ENCODE results near the gene MYLK2. TPM values are rescaled to one million over a fixed set of nuclear protein-coding genes. Genes with fewer than 3 reads are reported as not detected.

MYLK2 gene
- total and polyA plus RNA-seq, 10 of the 15 experiments (the other 5 are each of a cell fraction or from before 2014, with no cell fraction given), result 0.04 to 0.67 (median 0.18) TPM; not detected in 1

GRCh38 chr20:31863296-31864085, 44.3 kb downstream of the MYLK2 start:
- intact Hi-C loops (cut with micrococcal nuclease; ENCODE audit: unreplicated experiment) (no loop called here), in situ Hi-C loops (cut with MboI) (no loop called here)
- ChIA-PET POLR2A (interaction anchor here (0.6 to 0.7 kb wide), 2 partner anchors 60 to 87 kb away, joined by 3 to 8 read pairs; no protein-coding TSS in a partner anchor), SMC1A (ENCODE audit: uncharacterized antibody, unreplicated experiment) (interaction anchor here (1.0 to 2.6 kb wide), 5 partner anchors 8 to 88 kb away, joined by 3 to 10 read pairs (median 4); partner anchors contain the start of gene PDRG1), CTCF (interaction anchor here (0.7 to 2.4 kb wide), 6 partner anchors 12 to 228 kb away, joined by 3 to 13 read pairs (median 3); partner anchors contain the start of gene PDRG1), RAD21 (ENCODE audit: unreplicated experiment) (interaction anchor here (0.6 to 2.4 kb wide), 2 partner anchors 13 to 88 kb away, joined by 3 to 14 read pairs; partner anchors contain the start of gene PDRG1)
- TF ChIP-seq ATF3 (IDR thresholded peaks at IDR 0.05; ENCODE audit: borderline replicate concordance, extremely low read depth, low read depth, low read length) (no peak), BCL11A (IDR thresholded peaks at IDR 0.05; ENCODE audit: low read depth, low read length) (no peak), MAX (IDR thresholded peaks at IDR 0.05; ENCODE audit: low read depth, low read length) (no peak), CHD1 (IDR thresholded peaks at IDR 0.05; ENCODE audit: low read depth, low read length) (no peak), ZNF622 (IDR thresholded peaks at IDR 0.05) (no peak), EP300 (IDR thresholded peaks at IDR 0.05; ENCODE audit: borderline replicate concordance in 1 of 2, control insufficient read depth in 1 of 2, low read depth in 2 of 2, low read length in 2 of 2) (no peak), ZNF207 (IDR thresholded peaks at IDR 0.05; ENCODE audit: borderline replicate concordance) (no peak), CEBPB (IDR thresholded peaks at IDR 0.05; ENCODE audit: borderline replicate concordance in 1 of 2, low read depth in 2 of 2, low read length in 2 of 2) (no peak), ATF7 (IDR thresholded peaks at IDR 0.05; ENCODE audit: low read depth) (no peak), USF1 (IDR thresholded peaks at IDR 0.05; ENCODE audit: borderline replicate concordance, extremely low read length, insufficient read depth, low read depth, low read length) (no peak), IRF5 (IDR thresholded peaks at IDR 0.05; ENCODE audit: borderline replicate concordance) (no peak), BCLAF1 (IDR thresholded peaks at IDR 0.05) (no peak), ZNF24 (IDR thresholded peaks at IDR 0.05) (no peak), MEF2A (IDR thresholded peaks at IDR 0.05; ENCODE audit: insufficient read depth, low read depth, low read length) (no peak), BMI1 (IDR thresholded peaks at IDR 0.05; ENCODE audit: borderline replicate concordance) (no peak), RB1 (IDR thresholded peaks at IDR 0.05; ENCODE audit: borderline replicate concordance) (no peak)
- H2AFZ ChIP-seq (ENCODE audit: control insufficient read depth, low read depth, low read length), result no peak overlapping the region
- no peaks in the 10 kb centered on the region for H3K9me3 ChIP-seq (replicated peaks; ENCODE audit: control insufficient read depth, insufficient read depth, low read length)
- no peak overlapping the region for H3K4me3 ChIP-seq
- H3K79me2 ChIP-seq (ENCODE audit: control insufficient read depth, insufficient read depth, low read length), result no peaks in the 10 kb centered on the region
- peaks cover 12% of the 10 kb centered on the region for H3K4me1 ChIP-seq (ENCODE audit: control insufficient read depth, insufficient read depth, low read length)
- H4K20me1 ChIP-seq (ENCODE audit: control insufficient read depth, insufficient read depth), result no peaks in the 10 kb centered on the region
- FAIRE-seq (no peak), DNase-seq (ENCODE audit: low read depth, low spot score) (no peak), ATAC-seq (no peak)
- no peak overlapping the region for H3K4me2 ChIP-seq (ENCODE audit: control insufficient read depth, insufficient read depth)
- no peak overlapping the region for H3K27ac ChIP-seq (ENCODE audit: control insufficient read depth, insufficient read depth)
- 37% methylated on average over 9 of the region's 9 CpGs for WGBS (ENCODE audit: insufficient coverage, insufficient replicate concordance, low lambda C conversion rate, missing lambda C conversion rate)
- H3K36me3 ChIP-seq (ENCODE audit: control insufficient read depth in 2 of 2, insufficient read depth in 2 of 2, low read length in 1 of 2), result no peaks in the 10 kb centered on the region
- H3K9ac ChIP-seq (ENCODE audit: control insufficient read depth, insufficient read depth, low read length), result no peak overlapping the region
- BruUV-seq (replicated peaks), result no TSS peak
- peaks cover 0 to 9% of the 10 kb centered on the region in 2 experiments; a peak in 1 of 4 replicates for H3K27me3 ChIP-seq (replicated peaks in 1 of 2; ENCODE audit: control insufficient read depth in 2 of 2, insufficient read depth in 2 of 2, low read length in 1 of 2)

All from GM12878 (cell line).